ENCODE data around the gene RXRA. TPM values are rescaled to one million over a fixed set of nuclear protein-coding genes. Genes with fewer than 3 reads are reported as not detected.

RXRA gene
- total RNA-seq, 1 experiment from 2014 or later: 29.9 TPM

DNA sequence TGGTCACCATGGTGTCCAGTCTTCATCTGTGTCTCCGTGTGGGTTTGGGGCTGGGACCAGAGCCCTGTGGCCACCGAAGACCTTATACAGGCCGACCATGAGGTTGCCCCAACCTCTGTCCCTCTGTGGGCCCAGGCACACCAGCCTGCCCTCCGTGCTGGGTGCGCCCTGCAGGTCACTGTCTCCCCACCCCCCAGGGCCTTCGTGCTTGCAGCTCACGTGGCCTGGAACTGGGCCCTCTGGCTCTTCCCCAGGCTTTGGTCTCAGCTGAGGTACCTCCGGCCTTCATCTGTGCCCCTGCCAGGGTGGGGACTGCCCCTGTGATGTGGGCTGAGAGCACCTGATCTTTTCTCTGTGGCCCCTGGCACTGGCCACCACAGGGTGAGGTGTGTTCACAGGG is 92.1 kb downstream of the RXRA start:
- no peaks in the 10 kb centered on the region for H3K23me2 ChIP-seq (ENCODE audit: insufficient read length, low read depth, low read length, poor library complexity, severe bottlenecking)
- no peak overlapping the region for H3K4me2 ChIP-seq (ENCODE audit: insufficient read depth, insufficient read length, low read length)
- no peak overlapping the region for H2BK20ac ChIP-seq (ENCODE audit: low read depth, low read length, poor library complexity, severe bottlenecking)
- no peaks in the 10 kb centered on the region for H4K20me1 ChIP-seq (ENCODE audit: control insufficient read depth, insufficient read depth, insufficient read length)
- H3K9ac ChIP-seq (ENCODE audit: extremely low read depth, insufficient read length, low read length): no peak overlapping the region
- no peak overlapping the region for H3K23ac ChIP-seq (ENCODE audit: insufficient read length, low read depth, low read length)
- H3K4ac ChIP-seq (ENCODE audit: low read depth, low read length): no peak overlapping the region
- H3K9me3 ChIP-seq (ENCODE audit: control insufficient read depth, low read depth, low read length): no peaks in the 10 kb centered on the region
- Mint-ChIP-seq H3K36me3 (ENCODE audit: insufficient read depth in 1 of 3, low read depth in 3 of 3) (peaks cover 4 to 15% (median 6%) of the 10 kb centered on the region in 3 experiments; a peak in 6 of 7 replicates), H3K9me3 (no peaks in the 10 kb centered on the region), H3K27ac (no peak overlapping the region), H3K4me3 (no peak overlapping the region), H3K4me1 (peaks cover 0 to 6% of the 10 kb centered on the region in 2 experiments; a peak in 3 of 4 replicates), H3K27me3 (ENCODE audit: low read depth) (no peaks in the 10 kb centered on the region)
- no CpG with 5 or more reads among the region's 8 CpGs for WGBS (ENCODE audit: extremely low coverage, insufficient read length, low lambda C conversion rate)
- H4K5ac ChIP-seq (ENCODE audit: insufficient read length, low read depth, low read length): no peak overlapping the region
- H2BK12ac ChIP-seq (ENCODE audit: insufficient read length, low read depth, low read length): no peak overlapping the region
- DNase-seq: no peak
- H3K18ac ChIP-seq (ENCODE audit: insufficient read length, low read depth, low read length): no peak overlapping the region
- H2BK5ac ChIP-seq (ENCODE audit: insufficient read length, low read length): no peak overlapping the region
- no peaks in the 10 kb centered on the region for H3K4me1 ChIP-seq (ENCODE audit: insufficient read depth, low read length)
- no peak overlapping the region for H4K8ac ChIP-seq (replicated peaks; ENCODE audit: insufficient read length, low read depth, low read length)
- no peak overlapping the region for H3K14ac ChIP-seq (ENCODE audit: insufficient read depth, low read length)
- H2BK15ac ChIP-seq (ENCODE audit: low read depth, low read length): no peak overlapping the region
- no peak overlapping the region for H3K27ac ChIP-seq (ENCODE audit: insufficient read length, low read depth, low read length)
- H4K91ac ChIP-seq (ENCODE audit: insufficient read length, low read depth, low read length): no peak overlapping the region
- H3K79me2 ChIP-seq (ENCODE audit: insufficient read depth, low read length): no peaks in the 10 kb centered on the region
- H2BK120ac ChIP-seq (ENCODE audit: low read depth, low read length, poor library complexity, severe bottlenecking): no peak overlapping the region
- no peak overlapping the region for H3K56ac ChIP-seq (ENCODE audit: insufficient read length, low read depth, low read length)
- H3T11ph ChIP-seq (ENCODE audit: low read length): no peak overlapping the region
- no peaks in the 10 kb centered on the region for H3K79me1 ChIP-seq (ENCODE audit: insufficient read depth, low read depth, low read length, poor library complexity, severe bottlenecking)
- no peak overlapping the region for H2AK5ac ChIP-seq (ENCODE audit: insufficient read length, low read length)
- no peak overlapping the region for H2AFZ ChIP-seq (ENCODE audit: low read length)
- H3K27me3 ChIP-seq (ENCODE audit: insufficient read depth, low read length): no peaks in the 10 kb centered on the region
- TF ChIP-seq, protein P1, sequence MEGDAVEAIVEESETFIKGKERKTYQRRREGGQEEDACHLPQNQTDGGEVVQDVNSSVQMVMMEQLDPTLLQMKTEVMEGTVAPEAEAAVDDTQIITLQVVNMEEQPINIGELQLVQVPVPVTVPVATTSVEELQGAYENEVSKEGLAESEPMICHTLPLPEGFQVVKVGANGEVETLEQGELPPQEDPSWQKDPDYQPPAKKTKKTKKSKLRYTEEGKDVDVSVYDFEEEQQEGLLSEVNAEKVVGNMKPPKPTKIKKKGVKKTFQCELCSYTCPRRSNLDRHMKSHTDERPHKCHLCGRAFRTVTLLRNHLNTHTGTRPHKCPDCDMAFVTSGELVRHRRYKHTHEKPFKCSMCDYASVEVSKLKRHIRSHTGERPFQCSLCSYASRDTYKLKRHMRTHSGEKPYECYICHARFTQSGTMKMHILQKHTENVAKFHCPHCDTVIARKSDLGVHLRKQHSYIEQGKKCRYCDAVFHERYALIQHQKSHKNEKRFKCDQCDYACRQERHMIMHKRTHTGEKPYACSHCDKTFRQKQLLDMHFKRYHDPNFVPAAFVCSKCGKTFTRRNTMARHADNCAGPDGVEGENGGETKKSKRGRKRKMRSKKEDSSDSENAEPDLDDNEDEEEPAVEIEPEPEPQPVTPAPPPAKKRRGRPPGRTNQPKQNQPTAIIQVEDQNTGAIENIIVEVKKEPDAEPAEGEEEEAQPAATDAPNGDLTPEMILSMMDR (conservative IDR thresholded peaks at IDR 0.05): no peak
